Retinal pigment epithelial cell (primary cell): ENCODE results near the gene HOXB5.

Experiments
- DNase-seq: peaks from one replicate; pipeline ENCODE4 v3.0.0-alpha.2; 2010; ENCODE audit warnings: low read depth
- H3K4me3 ChIP-seq: 2 replicates; pipeline ENCODE4 v1.5.1; 2011; ENCODE audit warnings: mild to moderate bottlenecking, low read length, control low read depth, moderate library complexity
- TF ChIP-seq, protein P1 (sequence below): conservative IDR thresholded peaks from 2 replicates; pipeline ENCODE4 v1.5.1; 2011; ENCODE audit warnings: low read depth, low read length, control low read depth, inconsistent platforms

HOXB5 gene

GRCh38 chr17:48609759-48610281 is 16.2 kb upstream of the HOXB5 start:
- DNase-seq, result no peak
- TF ChIP-seq, protein P1, sequence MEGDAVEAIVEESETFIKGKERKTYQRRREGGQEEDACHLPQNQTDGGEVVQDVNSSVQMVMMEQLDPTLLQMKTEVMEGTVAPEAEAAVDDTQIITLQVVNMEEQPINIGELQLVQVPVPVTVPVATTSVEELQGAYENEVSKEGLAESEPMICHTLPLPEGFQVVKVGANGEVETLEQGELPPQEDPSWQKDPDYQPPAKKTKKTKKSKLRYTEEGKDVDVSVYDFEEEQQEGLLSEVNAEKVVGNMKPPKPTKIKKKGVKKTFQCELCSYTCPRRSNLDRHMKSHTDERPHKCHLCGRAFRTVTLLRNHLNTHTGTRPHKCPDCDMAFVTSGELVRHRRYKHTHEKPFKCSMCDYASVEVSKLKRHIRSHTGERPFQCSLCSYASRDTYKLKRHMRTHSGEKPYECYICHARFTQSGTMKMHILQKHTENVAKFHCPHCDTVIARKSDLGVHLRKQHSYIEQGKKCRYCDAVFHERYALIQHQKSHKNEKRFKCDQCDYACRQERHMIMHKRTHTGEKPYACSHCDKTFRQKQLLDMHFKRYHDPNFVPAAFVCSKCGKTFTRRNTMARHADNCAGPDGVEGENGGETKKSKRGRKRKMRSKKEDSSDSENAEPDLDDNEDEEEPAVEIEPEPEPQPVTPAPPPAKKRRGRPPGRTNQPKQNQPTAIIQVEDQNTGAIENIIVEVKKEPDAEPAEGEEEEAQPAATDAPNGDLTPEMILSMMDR, result no peak
- H3K4me3 ChIP-seq, result no peak overlapping the region

GRCh38 chr17:48609033-48609432 is 15.5 kb upstream of the HOXB5 start:
- H3K4me3 ChIP-seq, result no peak overlapping the region
- no peak for DNase-seq

GRCh38 chr17:48608494-48608834 is 14.9 kb upstream of the HOXB5 start:
- TF ChIP-seq, protein P1, result no peak
- H3K4me3 ChIP-seq, result no peak overlapping the region
- no peak for DNase-seq

More at GRCh38 chr17:48609033-48609432, 15.5 kb upstream of the HOXB5 start:
- TF ChIP-seq, protein P1, result no peak

GRCh38 chr17:48606892-48607614 is 13.5 kb upstream of the HOXB5 start:
- no peak for DNase-seq
- TF ChIP-seq, protein P1, result no peak
- H3K4me3 ChIP-seq, result no peak overlapping the region

DNA sequence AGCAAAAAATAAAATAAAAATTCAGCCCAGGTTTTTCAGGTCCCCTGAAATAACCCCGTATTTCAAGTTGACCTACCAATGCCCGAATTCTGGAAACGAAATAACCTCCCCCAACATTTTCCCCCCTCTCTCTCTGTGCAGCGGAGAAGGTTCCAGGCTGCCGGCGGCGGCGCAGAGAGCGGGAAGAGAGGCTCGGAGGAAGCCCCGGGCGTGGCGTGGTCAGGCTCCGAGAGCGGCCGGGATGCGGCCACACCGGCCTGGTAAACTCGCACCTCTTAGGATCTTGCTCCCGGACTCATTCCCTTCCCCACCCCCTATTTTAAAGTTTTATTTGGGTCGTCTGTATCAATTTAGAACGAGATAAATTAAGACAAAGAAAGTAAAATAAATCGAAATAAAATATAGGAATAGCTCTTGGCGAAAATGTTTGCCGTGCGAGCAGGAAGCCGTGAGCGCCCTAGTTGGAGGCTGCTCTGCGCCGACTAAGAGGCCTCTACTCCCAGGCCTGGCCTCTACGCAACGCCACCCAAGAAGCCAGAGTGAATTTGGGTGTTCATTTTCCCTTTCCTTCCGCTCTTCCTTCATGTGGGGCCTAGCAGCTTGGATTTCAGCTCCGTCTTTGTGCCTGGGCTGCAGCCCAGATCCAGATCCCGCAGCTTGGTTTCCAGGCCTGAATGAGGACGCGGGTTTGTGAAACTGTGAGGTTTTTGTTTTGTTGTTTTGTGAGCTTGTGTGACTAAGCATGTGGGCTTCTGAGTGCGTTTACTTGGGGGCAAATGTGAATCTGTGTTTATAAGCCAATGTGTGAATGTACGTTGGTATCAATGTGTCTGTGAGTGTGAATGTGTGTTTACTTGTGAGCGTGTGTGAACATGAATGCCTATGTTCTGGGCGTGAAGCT is 12.7 kb upstream of the HOXB5 start:
- TF ChIP-seq, protein P1, result no peak
- H3K4me3 ChIP-seq, result no peak overlapping the region
- DNase-seq, result no peak

DNA sequence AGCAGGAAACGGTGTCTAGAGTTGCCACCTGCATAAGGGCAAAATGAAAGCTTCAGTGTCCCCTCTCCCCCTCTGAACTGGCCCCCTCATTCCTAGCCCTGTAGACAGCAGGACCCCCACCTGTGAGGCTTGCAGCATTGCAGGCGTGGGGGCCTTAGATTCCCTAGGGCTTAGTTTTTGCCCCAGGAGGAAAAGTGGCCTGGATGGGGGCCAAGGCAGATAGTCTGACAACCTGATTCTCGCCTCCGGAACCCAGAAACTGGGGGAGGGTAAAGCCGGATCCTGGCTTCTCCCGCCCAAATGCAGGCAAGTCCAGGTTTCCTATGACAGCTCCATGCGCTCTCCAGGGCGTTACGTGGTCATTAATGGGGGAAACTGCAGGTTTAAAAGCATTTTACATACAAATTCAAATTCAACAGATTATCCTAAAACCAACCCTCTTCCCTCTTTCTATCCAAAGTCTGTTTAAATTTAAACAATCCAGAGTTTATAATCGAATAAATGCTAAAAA is 11.9 kb upstream of the HOXB5 start:
- TF ChIP-seq, protein P1, result no peak
- no peak for DNase-seq
- H3K4me3 ChIP-seq, result no peak overlapping the region
